ENCODE measurements around the gene LMX1B. TPM values are rescaled to one million over a fixed set of nuclear protein-coding genes. Genes with fewer than 3 reads are reported as not detected.

The LMX1B gene
- polyA plus RNA-seq, 1 experiment = not detected

DNA sequence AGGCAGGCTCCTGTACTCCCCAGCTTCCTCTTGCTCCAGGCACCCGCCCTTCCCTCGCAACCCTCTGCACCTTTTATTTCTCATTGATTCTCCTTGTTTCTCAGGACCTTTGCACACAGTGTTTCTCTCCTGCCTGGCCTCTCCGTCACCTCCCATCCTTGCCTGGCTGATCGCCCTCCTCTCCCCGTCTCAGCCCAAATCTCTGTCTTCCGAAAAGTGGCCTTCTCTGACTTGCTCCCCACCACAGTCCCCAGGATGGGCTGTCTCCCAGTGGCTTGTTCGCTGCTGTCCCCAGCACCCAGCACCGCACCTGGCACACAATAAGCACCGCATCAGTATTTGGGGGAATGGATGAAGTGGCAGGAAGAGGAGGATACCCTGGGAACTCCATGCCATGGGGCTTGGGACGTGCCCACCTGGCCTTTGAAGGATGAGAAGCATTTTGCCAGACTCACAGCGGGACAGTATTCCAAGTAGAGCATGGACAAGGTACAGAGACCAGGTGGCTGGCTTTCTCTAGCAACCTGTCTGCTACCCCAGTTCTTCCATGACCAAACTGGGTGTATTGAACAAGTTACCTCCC, 62.5 kb downstream of the LMX1B start:
- ChIA-PET POLR2A (no interaction called here), CTCF (interaction anchor here (1.2 kb wide), 1 partner anchor 14 kb away, joined by 3 read pairs; no protein-coding TSS in a partner anchor)
- no peak for TF ChIP-seq CTCF (IDR thresholded peaks at IDR 0.05; ENCODE audit: low read depth, low read length)
- Histone ChIP-seq H3K9me3 (ENCODE audit: control insufficient read depth, insufficient read depth, low read length) (no peaks in the 10 kb centered on the region; the same call in 1 of the 2 replicates), H3K4me3 (ENCODE audit: low read depth, low read length) (no peak overlapping the region), H3K27ac (ENCODE audit: low read depth, low read length) (no peak overlapping the region), H3K27me3 (ENCODE audit: control insufficient read depth, insufficient read depth, low read length) (peaks cover 83% of the 10 kb centered on the region)
- DNase-seq (ENCODE audit: low read depth, low spot score) = no peak

DNA sequence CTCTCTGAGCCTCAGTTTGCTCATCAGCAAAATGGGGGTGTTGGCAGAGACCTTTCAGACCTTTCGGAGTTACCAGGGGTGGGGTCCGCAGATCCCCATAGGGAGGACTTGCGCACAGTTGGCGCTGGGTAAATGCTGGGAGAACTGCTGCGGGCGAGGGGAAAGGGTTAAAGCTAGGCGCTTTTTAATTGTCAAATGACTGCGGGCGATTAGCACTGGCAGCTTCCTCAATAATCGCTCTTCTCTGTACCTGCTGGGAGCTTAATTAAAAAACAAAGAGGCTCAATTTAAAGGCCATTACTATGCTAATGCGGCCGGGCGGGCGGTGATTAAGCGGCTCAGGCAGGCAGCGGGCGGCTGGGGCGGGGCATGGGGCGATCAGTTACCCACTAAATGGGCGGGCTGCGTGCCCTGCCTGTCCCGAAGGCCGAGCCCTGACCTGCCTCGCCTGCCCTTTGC, 63.0 kb downstream of the LMX1B start:
- ChIA-PET CTCF (interaction anchor here (1.2 kb wide), 1 partner anchor 14 kb away, joined by 3 read pairs; no protein-coding TSS in a partner anchor), POLR2A (no interaction called here)
- Histone ChIP-seq H3K4me3 (ENCODE audit: low read depth, low read length) (no peak overlapping the region), H3K9me3 (ENCODE audit: control insufficient read depth, insufficient read depth, low read length) (no peaks in the 10 kb centered on the region; the same call in 1 of the 2 replicates), H3K27ac (ENCODE audit: low read depth, low read length) (no peak overlapping the region), H3K27me3 (ENCODE audit: control insufficient read depth, insufficient read depth, low read length) (peaks cover 80% of the 10 kb centered on the region)
- DNase-seq (ENCODE audit: low read depth, low spot score) = no peak
- no peak for TF ChIP-seq CTCF (IDR thresholded peaks at IDR 0.05; ENCODE audit: low read depth, low read length)

DNA sequence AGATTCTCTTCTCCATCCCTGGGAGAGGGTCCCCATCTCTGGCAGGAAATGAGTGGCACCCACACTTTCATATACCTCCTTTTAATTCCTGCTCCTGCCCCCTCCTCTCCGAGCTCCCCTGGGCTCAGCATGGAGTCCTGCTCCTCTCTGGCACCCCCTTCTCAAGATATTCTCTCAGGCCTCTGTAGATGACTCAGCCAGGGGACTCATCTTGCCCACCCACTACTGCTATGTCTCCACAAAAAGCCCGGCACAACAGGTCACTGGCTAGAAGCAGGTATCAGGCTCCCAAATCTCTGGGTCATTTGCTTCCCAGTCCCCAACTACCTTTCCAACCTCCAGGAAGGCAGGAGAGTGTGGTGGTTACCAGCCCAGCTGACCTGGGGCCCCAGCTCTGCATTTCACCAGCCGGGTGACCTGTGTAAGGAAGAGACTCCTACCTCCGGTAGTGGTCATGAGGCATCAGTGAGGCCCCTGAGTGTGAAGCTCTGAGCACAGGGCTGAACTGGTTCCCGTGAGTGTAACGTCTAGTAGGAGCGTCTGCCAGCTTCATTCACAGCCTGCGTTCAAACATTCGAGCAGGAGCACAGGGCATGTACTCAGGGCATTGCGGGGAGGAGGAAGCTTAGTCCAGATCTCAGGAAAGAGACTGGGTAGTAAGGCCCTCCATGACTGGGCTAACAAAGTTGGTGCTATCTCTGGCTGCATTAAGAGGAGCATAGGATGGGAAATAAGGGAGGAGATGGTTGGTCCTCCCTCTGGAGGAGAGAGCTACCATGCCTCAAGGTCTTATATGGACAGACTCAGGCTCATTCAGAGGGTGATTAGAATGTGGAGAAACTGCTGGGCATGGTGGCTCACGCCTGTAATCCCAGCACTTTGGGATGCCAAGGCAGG, 63.7 kb downstream of the LMX1B start:
- ChIA-PET POLR2A (no interaction called here), CTCF (interaction anchor here (1.2 to 1.3 kb wide), 2 partner anchors 13 to 29 kb away, joined by 3 to 4 read pairs; no protein-coding TSS in a partner anchor)
- no peak overlapping the region for H3K4me3 ChIP-seq (ENCODE audit: low read depth, low read length)
- no peak for TF ChIP-seq CTCF (IDR thresholded peaks at IDR 0.05; ENCODE audit: low read depth, low read length)
- H3K27me3 ChIP-seq (ENCODE audit: control insufficient read depth, insufficient read depth, low read length) = peaks cover 78% of the 10 kb centered on the region
- DNase-seq (ENCODE audit: low read depth, low spot score) = no peak
- H3K27ac ChIP-seq (ENCODE audit: low read depth, low read length) = no peak overlapping the region
- no peaks in the 10 kb centered on the region for H3K9me3 ChIP-seq (ENCODE audit: control insufficient read depth, insufficient read depth, low read length)

DNA sequence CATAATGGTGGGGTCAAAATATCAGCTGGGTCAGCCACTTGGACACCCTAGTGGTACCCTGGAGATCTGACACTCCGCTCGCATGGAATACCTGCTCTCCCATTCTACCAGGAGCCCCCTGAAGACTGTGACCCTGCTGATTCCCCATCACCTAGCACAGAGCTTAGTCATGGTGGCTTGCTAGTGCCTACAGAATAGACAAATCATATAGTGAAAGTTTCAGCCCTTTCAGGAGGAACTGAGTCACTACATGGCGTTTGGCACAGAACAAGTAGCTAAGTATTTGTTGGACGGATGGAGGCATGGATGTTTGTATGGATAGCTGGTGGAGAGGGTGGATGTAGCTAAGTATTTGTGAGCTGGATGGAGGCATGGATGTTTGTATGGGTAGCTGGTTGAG, 65.3 kb downstream of the LMX1B start:
- CTCF ChIA-PET = interaction anchor here (1.3 to 1.6 kb wide), 2 partner anchors 12 to 27 kb away, joined by 4 read pairs; no protein-coding TSS in a partner anchor
- no peak for DNase-seq (ENCODE audit: low read depth, low spot score)
- H3K27ac ChIP-seq (ENCODE audit: low read depth, low read length) = no peak overlapping the region
- no peak overlapping the region for H3K4me3 ChIP-seq (ENCODE audit: low read depth, low read length)
- no peak for TF ChIP-seq CTCF (IDR thresholded peaks at IDR 0.05; ENCODE audit: low read depth, low read length)
- peaks cover 75% of the 10 kb centered on the region for H3K27me3 ChIP-seq (ENCODE audit: control insufficient read depth, insufficient read depth, low read length)
- POLR2A ChIA-PET = no interaction called here
- no peaks in the 10 kb centered on the region for H3K9me3 ChIP-seq (ENCODE audit: control insufficient read depth, insufficient read depth, low read length)

- DNase-seq (ENCODE audit: low read depth, low spot score) = no peak
- ChIA-PET POLR2A (no interaction called here), CTCF (no interaction called here)
- peaks cover 75% of the 10 kb centered on the region for H3K27me3 ChIP-seq (ENCODE audit: control insufficient read depth, insufficient read depth, low read length)
- H3K4me3 ChIP-seq (ENCODE audit: low read depth, low read length) = no peak overlapping the region
- no peaks in the 10 kb centered on the region for H3K9me3 ChIP-seq (ENCODE audit: control insufficient read depth, insufficient read depth, low read length)
- no peak for TF ChIP-seq CTCF (IDR thresholded peaks at IDR 0.05; ENCODE audit: low read depth, low read length)
- H3K27ac ChIP-seq (ENCODE audit: low read depth, low read length) = no peak overlapping the region
These were observed 67.6 kb downstream of the LMX1B start for GRCh38 chr9:126681336-126681735.
